Esophagus squamous epithelium (tissue), 5 donors: ENCODE results near the gene ANP32B. TPM values are rescaled to one million over a fixed set of nuclear protein-coding genes. Genes with fewer than 3 reads are reported as not detected.

Experiments
- DNase-seq: peaks from one replicate; lab custom pipeline; 2025; lab: John Stamatoyannopoulos, UW
- H3K27ac ChIP-seq, 4 donors: fragments of 200-600 bp; sonication (generic); one replicate each; pipeline ENCODE4 v1.5.1; 2016 to 2019; ENCODE audit warnings: mild to moderate bottlenecking in 1 of 4
- H3K27me3 ChIP-seq, 4 donors: fragments of 200-600 bp; sonication (generic); 1 replicate in 3 of 4; 2 replicates in 1 of 4; pipeline versions ENCODE4 v1.5.1 to v1.6.0; 2017 to 2021; ENCODE audit warnings: antibody characterized with exemption in 1 of 4
- H3K36me3 ChIP-seq, 3 donors: fragments of 200-600 bp; sonication (generic); one replicate each; pipeline ENCODE4 v1.5.1; 2016 to 2019
- H3K4me1 ChIP-seq, 3 donors: fragments of 200-600 bp; sonication (generic); one replicate each; pipeline ENCODE4 v1.5.1; 2017 to 2019
- H3K4me3 ChIP-seq, 4 donors: fragments of 200-600 bp; sonication (generic); 1 replicate in 3 of 4; 2 replicates in 1 of 4; pipeline ENCODE4 v1.5.1; 2016 to 2019; ENCODE audit warnings: mild to moderate bottlenecking in 2 of 4, moderate library complexity in 1 of 4
- H3K9me3 ChIP-seq, 3 donors: fragments of 200-600 bp; sonication (generic); one replicate each; pipeline ENCODE4 v1.5.1; 2016 to 2019
- POLR2A ChIP-seq, 4 donors: fragments of 450-650 bp; IDR thresholded peaks; one replicate each; pipeline ENCODE4 v1.6.1; 2017; ENCODE audit warnings: antibody characterized with exemption in 4 of 4, mild to moderate bottlenecking in 4 of 4, moderate library complexity in 3 of 4
- WGBS, 2 donors: methylation state at CpG; one replicate each; pipeline ENCODE4 v1.1.5; 2018; 5-methylcytosine and 5-hydroxymethylcytosine counted together
- intact Hi-C: fragments of 100-400 bp; cut with DNase I; formaldehyde crosslinking; loops from one replicate; pipeline ENCODE4 v1.15.0; 2022
- total RNA-seq, 4 donors: library from RNA; depleted of rRNA; stranded (reverse); fragments of >200 nt; gene quantifications; one replicate each; pipeline ENCODE4 v1.1.0, GENCODE V29; 2016
- TF ChIP-seq, protein P1 (sequence below), 6 experiments: fragments of 450-650 bp in 4 of 6; fragments of 200-600 bp in 2 of 6; sonication (generic) in 2 of 6; IDR thresholded peaks; one replicate each; pipeline ENCODE4 v1.5.1; 2016 to 2019; ENCODE audit warnings: antibody characterized with exemption in 6 of 6, mild to moderate bottlenecking in 4 of 6, moderate library complexity in 4 of 6
- donor health status: DM: yes; HTN: yes; CAD: no.

Gene ANP32B
- total RNA-seq, 4 donors from 2014 or later = 21.9 to 41.8 (median 28.4) TPM

GRCh38 chr9:97983589-97984187, 547 bp downstream of the ANP32B start:
- intact Hi-C loops = no loop called here
- H3K9me3 ChIP-seq = no peaks in the 10 kb centered on the region
- H3K36me3 ChIP-seq = no peaks in the 10 kb centered on the region
- TF ChIP-seq, protein P1, sequence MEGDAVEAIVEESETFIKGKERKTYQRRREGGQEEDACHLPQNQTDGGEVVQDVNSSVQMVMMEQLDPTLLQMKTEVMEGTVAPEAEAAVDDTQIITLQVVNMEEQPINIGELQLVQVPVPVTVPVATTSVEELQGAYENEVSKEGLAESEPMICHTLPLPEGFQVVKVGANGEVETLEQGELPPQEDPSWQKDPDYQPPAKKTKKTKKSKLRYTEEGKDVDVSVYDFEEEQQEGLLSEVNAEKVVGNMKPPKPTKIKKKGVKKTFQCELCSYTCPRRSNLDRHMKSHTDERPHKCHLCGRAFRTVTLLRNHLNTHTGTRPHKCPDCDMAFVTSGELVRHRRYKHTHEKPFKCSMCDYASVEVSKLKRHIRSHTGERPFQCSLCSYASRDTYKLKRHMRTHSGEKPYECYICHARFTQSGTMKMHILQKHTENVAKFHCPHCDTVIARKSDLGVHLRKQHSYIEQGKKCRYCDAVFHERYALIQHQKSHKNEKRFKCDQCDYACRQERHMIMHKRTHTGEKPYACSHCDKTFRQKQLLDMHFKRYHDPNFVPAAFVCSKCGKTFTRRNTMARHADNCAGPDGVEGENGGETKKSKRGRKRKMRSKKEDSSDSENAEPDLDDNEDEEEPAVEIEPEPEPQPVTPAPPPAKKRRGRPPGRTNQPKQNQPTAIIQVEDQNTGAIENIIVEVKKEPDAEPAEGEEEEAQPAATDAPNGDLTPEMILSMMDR (IDR thresholded peaks at IDR 0.05) = no peak
- TF ChIP-seq POLR2A (IDR thresholded peaks at IDR 0.05) = no peak
- no peak for DNase-seq
- H3K27me3 ChIP-seq = no peaks in the 10 kb centered on the region
- H3K4me1 ChIP-seq = peaks cover 24 to 75% (median 46%) of the 10 kb centered on the region in 3 donors
- peak overlapping the region; percentile 98 to 100 (median 99) for H3K27ac ChIP-seq
- peak overlapping the region; percentile 83 to 97 (median 90) for H3K4me3 ChIP-seq
- 0% methylated on average over 4 of the region's 70 CpGs; no CpG with 5 or more reads in 1 of the 2 donors for WGBS, 2 donors

DNA sequence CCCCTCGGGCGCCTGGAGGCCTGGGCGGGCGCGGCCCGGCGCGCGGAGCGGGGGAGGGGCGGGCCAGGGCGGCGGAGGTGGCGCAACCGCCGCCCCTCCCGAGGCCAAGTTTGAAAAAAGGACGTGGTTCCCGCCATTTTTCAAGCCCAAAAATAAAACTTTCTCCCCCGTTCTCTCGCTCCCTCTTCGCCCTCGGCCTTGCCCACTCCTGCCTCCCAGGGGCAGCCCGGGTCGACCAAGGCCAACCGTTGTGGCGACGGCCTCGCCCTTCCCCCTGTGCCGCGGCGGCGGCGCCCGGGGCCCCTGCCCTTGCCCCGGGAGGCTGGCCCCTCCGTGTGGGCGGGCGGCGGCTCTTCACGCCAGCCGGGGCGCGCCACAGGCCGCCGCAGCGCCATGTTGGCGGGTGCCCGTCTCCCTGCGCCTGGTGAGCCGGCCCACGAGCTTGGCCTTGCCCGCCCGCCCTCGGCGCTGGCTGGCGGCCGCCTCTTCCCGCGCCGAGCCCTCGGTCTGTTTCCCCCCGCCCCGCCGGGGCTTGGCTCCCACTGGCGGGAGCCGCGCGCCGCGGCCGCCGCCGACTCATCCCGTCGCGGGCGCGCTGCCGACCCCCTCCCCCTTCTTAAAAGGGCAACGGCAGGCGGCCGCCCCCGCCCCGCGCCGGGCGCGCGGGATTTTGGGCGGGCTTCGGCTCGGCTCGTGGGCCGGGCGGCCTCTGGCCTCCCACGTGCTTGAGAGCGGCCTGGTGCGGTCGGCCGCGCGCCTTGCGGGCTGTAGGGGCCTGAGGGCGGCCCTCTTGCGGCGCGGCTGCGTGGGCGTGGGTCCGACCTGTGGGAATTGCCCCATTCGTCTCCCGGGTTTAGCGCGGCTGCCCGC, 1.3 kb downstream of the ANP32B start:
- H3K4me1 ChIP-seq = peaks cover 24 to 82% (median 46%) of the 10 kb centered on the region in 3 donors
- intact Hi-C loops = no loop called here
- H3K27me3 ChIP-seq = no peaks in the 10 kb centered on the region
- peak in 2 of 4 donors; percentile 64 to 80 for TF ChIP-seq POLR2A (IDR thresholded peaks at IDR 0.05)
- TF ChIP-seq, protein P1 (IDR thresholded peaks at IDR 0.05) = peak in 2 of 6 experiments; percentile 2 to 12
- H3K27ac ChIP-seq = peak overlapping the region; percentile 98 to 100 (median 99)
- H3K9me3 ChIP-seq = no peaks in the 10 kb centered on the region
- WGBS, 2 donors = 0% methylated on average over 1 to 12 of the region's 116 CpGs
- peak; percentile 38 for DNase-seq
- H3K4me3 ChIP-seq = peak overlapping the region; percentile 83 to 97 (median 90)
- H3K36me3 ChIP-seq = no peaks in the 10 kb centered on the region

- Histone ChIP-seq H3K27me3 (no peaks in the 10 kb centered on the region), H3K36me3 (no peaks in the 10 kb centered on the region), H3K9me3 (no peaks in the 10 kb centered on the region), H3K4me1 (peaks cover 18 to 82% (median 55%) of the 10 kb centered on the region in 3 donors), H3K27ac (peak overlapping the region; percentile 98 to 100 (median 99)), H3K4me3 (peak overlapping the region; percentile 83 to 97 (median 90))
- DNase-seq = no peak
- intact Hi-C loops = no loop called here
- TF ChIP-seq, protein P1 (IDR thresholded peaks at IDR 0.05) = no peak
- TF ChIP-seq POLR2A (IDR thresholded peaks at IDR 0.05) = no peak
- WGBS, 2 donors = 10 to 29% methylated on average over 30 to 40 of the region's 59 CpGs
Observed at GRCh38 chr9:97985058-97985861, 2.1 kb downstream of the ANP32B start.

GRCh38 chr9:97987487-97987886, 4.3 kb downstream of the ANP32B start:
- Histone ChIP-seq H3K36me3 (no peaks in the 10 kb centered on the region), H3K9me3 (no peaks in the 10 kb centered on the region), H3K27ac (no peak overlapping the region), H3K27me3 (no peaks in the 10 kb centered on the region), H3K4me1 (peaks cover 22 to 79% (median 46%) of the 10 kb centered on the region in 3 donors), H3K4me3 (no peak overlapping the region)
- TF ChIP-seq POLR2A (IDR thresholded peaks at IDR 0.05) = no peak
- TF ChIP-seq, protein P1 (IDR thresholded peaks at IDR 0.05) = no peak
- WGBS, 2 donors = 72 to 85% methylated on average over 5 of the region's 5 CpGs
- no peak for DNase-seq
- intact Hi-C loops = no loop called here
